CD14-positive monocyte (primary cell): ENCODE results near the gene DDX31. TPM values are rescaled to one million over a fixed set of nuclear protein-coding genes. Genes with fewer than 3 reads are reported as not detected.

Experiments
- DNase-seq, 3 donors: peaks; one replicate each; pipeline ENCODE4 v3.0.0-alpha.2; 2011 to 2022
- H2AFZ ChIP-seq: 2 replicates; pipeline ENCODE4 v1.6.0; 2012; ENCODE audit warnings: mild to moderate bottlenecking, low read depth, low read length, inconsistent platforms; ENCODE audit not compliant: insufficient read depth, poor library complexity, severe bottlenecking
- H3K27ac ChIP-seq, 2 donors: 1 replicate in 1 of 2; 2 replicates in 1 of 2; pipeline ENCODE4 v1.5.1; 2012 to 2013; ENCODE audit warnings: low read length in 2 of 2, control low read depth in 1 of 2, inconsistent platforms in 1 of 2, low read depth in 1 of 2, mild to moderate bottlenecking in 1 of 2
- H3K27me3 ChIP-seq, 2 donors: one replicate each; pipeline versions ENCODE4 v1.6.0 to v1.6.1; 2011 to 2013; ENCODE audit warnings: low read length in 2 of 2; ENCODE audit not compliant: control insufficient read depth in 2 of 2, insufficient read depth in 2 of 2
- H3K36me3 ChIP-seq, 2 donors: replicated peaks in 1 of 2; 1 replicate in 1 of 2; 2 replicates in 1 of 2; pipeline versions ENCODE4 v1.5.1 to v1.6.1; 2012 to 2013; ENCODE audit warnings: low read length in 2 of 2, control low read depth in 1 of 2, inconsistent platforms in 1 of 2, mild to moderate bottlenecking in 1 of 2; ENCODE audit not compliant: insufficient read depth in 2 of 2, control insufficient read depth in 1 of 2
- H3K4me1 ChIP-seq, 2 donors: 1 replicate in 1 of 2; 2 replicates in 1 of 2; pipeline versions ENCODE4 v1.5.1 to v1.6.1; 2012 to 2013; ENCODE audit warnings: low read length in 2 of 2, control low read depth in 1 of 2, inconsistent platforms in 1 of 2, mild to moderate bottlenecking in 1 of 2, moderate library complexity in 1 of 2; ENCODE audit not compliant: insufficient read depth in 2 of 2, control insufficient read depth in 1 of 2
- H3K4me2 ChIP-seq: replicated peaks from 2 replicates; pipeline ENCODE3; 2012; ENCODE audit warnings: low read length, moderate library complexity, mild to moderate bottlenecking; ENCODE audit not compliant: poor library complexity, severe bottlenecking; ENCODE audit errors: extremely low read depth
- H3K4me3 ChIP-seq, 3 experiments: fragments of 200-600 bp in 1 of 3; sonication (generic) in 1 of 3; replicated peaks in 1 of 3; 1 replicate in 2 of 3; 2 replicates in 1 of 3; pipeline ENCODE4 v1.5.1; 2011 to 2013; ENCODE audit warnings: low read length in 3 of 3, mild to moderate bottlenecking in 3 of 3, control low read depth in 2 of 3, low read depth in 2 of 3, inconsistent platforms in 1 of 3, moderate library complexity in 1 of 3
- H3K79me2 ChIP-seq: 2 replicates; pipeline ENCODE4 v1.6.0; 2012; ENCODE audit warnings: mild to moderate bottlenecking, control low read depth, inconsistent platforms, low read length, moderate library complexity; ENCODE audit not compliant: insufficient read depth
- H3K9ac ChIP-seq: 2 replicates; pipeline ENCODE4 v1.6.0; 2017; ENCODE audit warnings: low read length, mild to moderate bottlenecking; ENCODE audit not compliant: insufficient read depth, poor library complexity, severe bottlenecking
- H3K9me3 ChIP-seq, 2 donors: replicated peaks in 1 of 2; 1 replicate in 1 of 2; 2 replicates in 1 of 2; pipeline versions ENCODE4 v1.5.1 to v1.6.1; 2012 to 2013; ENCODE audit warnings: low read length in 2 of 2, control low read depth in 1 of 2; ENCODE audit not compliant: control insufficient read depth in 1 of 2, insufficient read depth in 1 of 2
- H4K20me1 ChIP-seq: 2 replicates; pipeline ENCODE4 v1.6.0; 2012; ENCODE audit warnings: mild to moderate bottlenecking, low read length, control low read depth, moderate library complexity; ENCODE audit not compliant: insufficient read depth
- H3K27ac Mint-ChIP-seq, 7 donors: one replicate each; pipeline ENCODE4 v1.8.0; 2020; ENCODE audit warnings: mild to moderate bottlenecking in 7 of 7, mixed read lengths in 7 of 7, moderate library complexity in 6 of 7, inconsistent platforms in 2 of 7
- H3K27me3 Mint-ChIP-seq, 3 donors: one replicate each; pipeline ENCODE4 v1.8.0; 2021 to 2022; ENCODE audit warnings: low read depth in 3 of 3, mild to moderate bottlenecking in 3 of 3, mixed read lengths in 3 of 3, moderate library complexity in 3 of 3, inconsistent platforms in 1 of 3
- H3K36me3 Mint-ChIP-seq, 2 donors: one replicate each; pipeline ENCODE4 v1.8.0; 2020; ENCODE audit warnings: mixed read lengths in 2 of 2, inconsistent platforms in 1 of 2, mild to moderate bottlenecking in 1 of 2
- H3K4me1 Mint-ChIP-seq: one replicate; pipeline ENCODE4 v1.8.0; 2020; ENCODE audit warnings: mild to moderate bottlenecking, mixed read lengths
- H3K4me3 Mint-ChIP-seq, 2 donors: one replicate each; pipeline ENCODE4 v1.8.0; 2020; ENCODE audit warnings: mild to moderate bottlenecking in 2 of 2, mixed read lengths in 2 of 2, moderate library complexity in 1 of 2
- H3K9me3 Mint-ChIP-seq, 7 donors: one replicate each; pipeline ENCODE4 v1.8.0; 2020 to 2022; ENCODE audit warnings: mixed read lengths in 7 of 7, mild to moderate bottlenecking in 6 of 7, moderate library complexity in 6 of 7, inconsistent platforms in 2 of 7
- WGBS: methylation state at CpG from one replicate; pipeline ENCODE4 v1.1.5; 2013; ENCODE audit warnings: missing lambda C conversion rate; ENCODE audit not compliant: insufficient coverage; 5-methylcytosine and 5-hydroxymethylcytosine counted together
- intact Hi-C, 2 donors: fragments of 100-400 bp; cut with micrococcal nuclease; formaldehyde crosslinking; loops; one replicate each; pipeline versions ENCODE4 v1.15.0 to v1.15.1; 2023
- polyA plus RNA-seq, 3 donors: library from polyadenylated mRNA; depleted of rRNA in 1 of 3; unstranded in 2 of 3; stranded (reverse) in 1 of 3; fragments of 300-500 nt in 2 of 3; fragments of >200 nt in 1 of 3; fragmentation: Illumina TruSeq in 2 of 3; gene quantifications; 1 replicate in 2 of 3; 2 replicates in 1 of 3; pipeline ENCODE4 v1.2.3, GENCODE V29; 2012 to 2021
- TF ChIP-seq, protein P1 (sequence below): fragments of 200-600 bp; IDR thresholded peaks from one replicate; pipeline ENCODE4 v1.8.0; 2022; ENCODE audit warnings: antibody characterized with exemption, mild to moderate bottlenecking

The DDX31 gene
- polyA plus RNA-seq, 3 donors = 1.1 to 4.2 (median 1.5) TPM

- peaks cover 2% of the 10 kb centered on the region for H3K4me1 Mint-ChIP-seq
- 90% methylated on average over 2 of the region's 7 CpGs for WGBS
- DNase-seq = no peak
- H3K27me3 Mint-ChIP-seq = peaks cover 21 to 41% (median 26%) of the 10 kb centered on the region in 3 donors
- no peak overlapping the region for H3K27ac ChIP-seq
- intact Hi-C loops = no loop called here
- no peaks in the 10 kb centered on the region for H3K79me2 ChIP-seq
- no peak overlapping the region for H3K4me3 ChIP-seq
- no peaks in the 10 kb centered on the region for H3K36me3 ChIP-seq
- H3K9me3 Mint-ChIP-seq = no peaks in the 10 kb centered on the region
- no peaks in the 10 kb centered on the region for H3K36me3 Mint-ChIP-seq
- no peak overlapping the region for H3K4me2 ChIP-seq
- H3K4me1 ChIP-seq = no peaks in the 10 kb centered on the region
- H3K27me3 ChIP-seq = peaks cover 0 to 5% of the 10 kb centered on the region in 2 donors
- H3K27ac Mint-ChIP-seq = no peak overlapping the region
- H2AFZ ChIP-seq = no peak overlapping the region
- H3K4me3 Mint-ChIP-seq = no peak overlapping the region
- H3K9me3 ChIP-seq = no peaks in the 10 kb centered on the region
- no peak overlapping the region for H3K9ac ChIP-seq
- H4K20me1 ChIP-seq = no peaks in the 10 kb centered on the region
- TF ChIP-seq, protein P1, sequence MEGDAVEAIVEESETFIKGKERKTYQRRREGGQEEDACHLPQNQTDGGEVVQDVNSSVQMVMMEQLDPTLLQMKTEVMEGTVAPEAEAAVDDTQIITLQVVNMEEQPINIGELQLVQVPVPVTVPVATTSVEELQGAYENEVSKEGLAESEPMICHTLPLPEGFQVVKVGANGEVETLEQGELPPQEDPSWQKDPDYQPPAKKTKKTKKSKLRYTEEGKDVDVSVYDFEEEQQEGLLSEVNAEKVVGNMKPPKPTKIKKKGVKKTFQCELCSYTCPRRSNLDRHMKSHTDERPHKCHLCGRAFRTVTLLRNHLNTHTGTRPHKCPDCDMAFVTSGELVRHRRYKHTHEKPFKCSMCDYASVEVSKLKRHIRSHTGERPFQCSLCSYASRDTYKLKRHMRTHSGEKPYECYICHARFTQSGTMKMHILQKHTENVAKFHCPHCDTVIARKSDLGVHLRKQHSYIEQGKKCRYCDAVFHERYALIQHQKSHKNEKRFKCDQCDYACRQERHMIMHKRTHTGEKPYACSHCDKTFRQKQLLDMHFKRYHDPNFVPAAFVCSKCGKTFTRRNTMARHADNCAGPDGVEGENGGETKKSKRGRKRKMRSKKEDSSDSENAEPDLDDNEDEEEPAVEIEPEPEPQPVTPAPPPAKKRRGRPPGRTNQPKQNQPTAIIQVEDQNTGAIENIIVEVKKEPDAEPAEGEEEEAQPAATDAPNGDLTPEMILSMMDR = no peak
Observed at GRCh38 chr9:132547052-132547431, 122.7 kb downstream of the DDX31 start.

DNA sequence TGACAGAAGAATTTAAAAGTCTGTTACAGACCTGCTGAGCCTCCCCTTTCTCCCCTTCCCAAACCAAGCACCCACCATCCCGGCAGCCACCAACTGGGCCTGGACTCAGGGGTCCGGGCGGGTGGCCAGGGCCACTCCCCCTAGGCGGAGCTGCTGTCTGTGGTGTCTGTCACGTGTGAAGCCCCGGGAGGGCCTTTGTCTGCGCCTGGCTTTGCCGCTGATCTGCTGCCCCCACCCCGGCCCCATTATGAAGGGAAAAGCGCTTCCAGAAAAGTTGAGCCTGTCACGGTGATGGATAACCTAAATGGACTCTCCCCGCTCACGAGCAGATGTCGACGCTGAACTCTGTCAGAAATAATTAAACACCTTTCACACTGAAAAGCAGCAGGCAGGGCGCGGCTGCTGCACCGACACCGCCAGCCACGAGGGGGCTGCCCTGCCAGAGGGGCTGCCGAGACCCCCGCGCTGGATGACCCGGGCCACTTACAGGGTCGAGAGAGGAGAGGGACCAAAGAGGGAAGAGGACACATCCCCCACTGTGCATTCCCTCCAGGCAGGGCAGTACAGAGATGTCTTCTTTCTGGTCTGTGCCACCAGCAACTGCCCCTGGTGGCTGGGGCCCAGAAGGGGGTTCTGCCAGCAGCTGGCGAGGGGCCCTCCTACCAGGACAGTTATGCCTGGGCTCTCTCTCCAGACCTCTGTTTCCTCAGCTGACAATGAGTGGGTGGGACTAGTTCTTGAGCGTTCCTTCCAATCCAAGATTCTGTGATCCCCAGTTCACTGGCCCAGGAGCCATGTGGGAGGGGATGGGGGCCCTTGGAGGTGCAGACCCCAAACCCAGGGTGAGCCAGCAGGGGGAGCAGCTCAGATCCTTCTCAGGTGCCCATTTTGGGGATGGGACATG, 123.4 kb downstream of the DDX31 start:
- Mint-ChIP-seq H3K9me3 (peaks cover 0 to 2% (median 0%) of the 10 kb centered on the region in 7 donors), H3K4me1 (peaks cover 2% of the 10 kb centered on the region), H3K4me3 (no peak overlapping the region), H3K36me3 (no peaks in the 10 kb centered on the region), H3K27me3 (peaks cover 21 to 39% (median 27%) of the 10 kb centered on the region in 3 donors), H3K27ac (no peak overlapping the region)
- intact Hi-C loops = no loop called here
- Histone ChIP-seq H4K20me1 (no peaks in the 10 kb centered on the region), H3K27ac (no peak overlapping the region), H3K9ac (no peak overlapping the region), H2AFZ (no peak overlapping the region), H3K79me2 (no peaks in the 10 kb centered on the region), H3K36me3 (no peaks in the 10 kb centered on the region), H3K27me3 (peaks cover 0 to 5% of the 10 kb centered on the region in 2 donors), H3K4me3 (no peak overlapping the region), H3K4me2 (no peak overlapping the region), H3K9me3 (no peaks in the 10 kb centered on the region), H3K4me1 (no peaks in the 10 kb centered on the region)
- DNase-seq = no peak
- TF ChIP-seq, protein P1 = peak; percentile 19
- WGBS = 7% methylated on average over 12 of the region's 27 CpGs
